Prostate gland (tissue), 2 donors: ENCODE measurements around the gene SULT1C3. TPM values are rescaled to one million over a fixed set of nuclear protein-coding genes. Genes with fewer than 3 reads are reported as not detected.

ENCODE experiments used
- DNase-seq: peaks from one replicate; pipeline ENCODE4 v3.0.0-alpha.2; 2019; ENCODE audit warnings: low spot score
- H3K27ac ChIP-seq, 2 donors: fragments of 200-600 bp; sonication (generic); 2 replicates each; pipeline ENCODE4 v1.5.1; 2017 to 2019
- H3K27me3 ChIP-seq: fragments of 200-600 bp; sonication (generic); replicated peaks from 2 replicates; pipeline ENCODE4 v1.5.1; 2019; ENCODE audit not compliant: insufficient read depth
- H3K36me3 ChIP-seq, 2 donors: fragments of 200-600 bp; sonication (generic); 1 replicate in 1 of 2; 2 replicates in 1 of 2; pipeline versions ENCODE4 v1.5.1 to v1.8.1; 2017 to 2019
- H3K4me1 ChIP-seq: fragments of 200-600 bp; sonication (generic); replicated peaks from 2 replicates; pipeline ENCODE4 v1.5.1; 2019
- H3K4me3 ChIP-seq, 2 donors: fragments of 200-600 bp; sonication (generic); 2 replicates each; pipeline ENCODE4 v1.5.1; 2017 to 2019
- H3K9me3 ChIP-seq: fragments of 200-600 bp; sonication (generic); 2 replicates; pipeline ENCODE4 v1.5.1; 2017
- POLR2A ChIP-seq: fragments of 450-650 bp; IDR thresholded peaks from one replicate; pipeline ENCODE4 v1.6.1; 2016; ENCODE audit warnings: antibody characterized with exemption, mild to moderate bottlenecking
- POLR2AphosphoS5 ChIP-seq: sonication (generic); formaldehyde crosslinking; IDR thresholded peaks from one replicate; pipeline ENCODE4 v1.6.1; 2017; ENCODE audit warnings: antibody characterized with exemption
- WGBS: methylation state at CpG from one replicate; pipeline ENCODE4 v1.1.5; 2018; 5-methylcytosine and 5-hydroxymethylcytosine counted together
- intact Hi-C: fragments of 100-400 bp; cut with DNase I; formaldehyde crosslinking; loops from one replicate; pipeline ENCODE4 v1.14.2; 2022
- total RNA-seq, 2 donors: library from RNA; depleted of rRNA; stranded (reverse); fragments of >200 nt; gene quantifications; one replicate each; pipeline ENCODE4 v1.1.0, GENCODE V29; 2016
- TF ChIP-seq, protein P1 (sequence below), 4 experiments: fragments of 200-600 bp in 2 of 4; fragments of 450-650 bp in 2 of 4; sonication (generic) in 2 of 4; IDR thresholded peaks; 1 replicate in 3 of 4; 2 replicates in 1 of 4; pipeline ENCODE4 v1.5.1; 2016 to 2019; ENCODE audit warnings: antibody characterized with exemption in 4 of 4, mild to moderate bottlenecking in 2 of 4, moderate library complexity in 2 of 4

Gene SULT1C3
- total RNA-seq, 2 donors from 2014 or later: not detected

DNA sequence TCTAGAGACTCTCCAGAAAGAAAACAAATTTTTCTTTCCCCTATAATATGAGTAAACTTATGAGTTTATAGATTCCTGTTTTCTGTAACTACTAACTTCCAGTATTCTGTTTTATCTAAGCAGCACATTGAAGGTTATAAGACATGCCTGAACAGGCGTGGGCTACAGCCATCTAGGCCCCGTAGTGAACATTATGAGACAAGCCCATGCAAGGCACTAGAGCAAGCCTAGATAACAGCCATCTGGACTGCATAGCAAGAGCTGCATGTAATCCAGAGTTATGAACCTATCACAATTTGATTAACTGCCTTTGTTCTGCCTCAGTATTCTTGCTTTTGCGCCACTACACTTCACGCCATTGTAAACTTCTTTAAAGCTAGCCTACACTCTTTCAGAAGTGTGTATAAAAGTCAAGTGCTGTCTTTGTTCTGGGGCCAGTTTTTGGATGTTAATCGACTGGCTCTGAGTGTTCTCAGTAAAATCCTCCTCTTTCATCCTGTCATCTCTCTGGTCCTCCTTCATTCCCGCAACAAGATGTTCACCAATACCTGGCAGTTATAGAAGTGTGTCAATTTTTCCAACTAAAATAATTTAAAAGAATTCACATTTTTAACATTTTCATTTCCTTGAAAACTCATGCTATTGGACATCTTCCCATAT lies 3.0 kb upstream of the SULT1C3 start:
- Histone ChIP-seq H3K4me1 (no peaks in the 10 kb centered on the region), H3K4me3 (no peak overlapping the region), H3K36me3 (no peaks in the 10 kb centered on the region), H3K27me3 (no peaks in the 10 kb centered on the region), H3K27ac (peak overlapping the region in 1 of 2 donors; percentile 28), H3K9me3 (no peaks in the 10 kb centered on the region)
- TF ChIP-seq POLR2AphosphoS5: no peak
- TF ChIP-seq POLR2A: no peak
- TF ChIP-seq, protein P1, sequence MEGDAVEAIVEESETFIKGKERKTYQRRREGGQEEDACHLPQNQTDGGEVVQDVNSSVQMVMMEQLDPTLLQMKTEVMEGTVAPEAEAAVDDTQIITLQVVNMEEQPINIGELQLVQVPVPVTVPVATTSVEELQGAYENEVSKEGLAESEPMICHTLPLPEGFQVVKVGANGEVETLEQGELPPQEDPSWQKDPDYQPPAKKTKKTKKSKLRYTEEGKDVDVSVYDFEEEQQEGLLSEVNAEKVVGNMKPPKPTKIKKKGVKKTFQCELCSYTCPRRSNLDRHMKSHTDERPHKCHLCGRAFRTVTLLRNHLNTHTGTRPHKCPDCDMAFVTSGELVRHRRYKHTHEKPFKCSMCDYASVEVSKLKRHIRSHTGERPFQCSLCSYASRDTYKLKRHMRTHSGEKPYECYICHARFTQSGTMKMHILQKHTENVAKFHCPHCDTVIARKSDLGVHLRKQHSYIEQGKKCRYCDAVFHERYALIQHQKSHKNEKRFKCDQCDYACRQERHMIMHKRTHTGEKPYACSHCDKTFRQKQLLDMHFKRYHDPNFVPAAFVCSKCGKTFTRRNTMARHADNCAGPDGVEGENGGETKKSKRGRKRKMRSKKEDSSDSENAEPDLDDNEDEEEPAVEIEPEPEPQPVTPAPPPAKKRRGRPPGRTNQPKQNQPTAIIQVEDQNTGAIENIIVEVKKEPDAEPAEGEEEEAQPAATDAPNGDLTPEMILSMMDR (IDR thresholded peaks at IDR 0.05): no peak
- intact Hi-C loops: no loop called here
- WGBS: 64% methylated on average over 6 of the region's 6 CpGs
- DNase-seq: no peak

DNA sequence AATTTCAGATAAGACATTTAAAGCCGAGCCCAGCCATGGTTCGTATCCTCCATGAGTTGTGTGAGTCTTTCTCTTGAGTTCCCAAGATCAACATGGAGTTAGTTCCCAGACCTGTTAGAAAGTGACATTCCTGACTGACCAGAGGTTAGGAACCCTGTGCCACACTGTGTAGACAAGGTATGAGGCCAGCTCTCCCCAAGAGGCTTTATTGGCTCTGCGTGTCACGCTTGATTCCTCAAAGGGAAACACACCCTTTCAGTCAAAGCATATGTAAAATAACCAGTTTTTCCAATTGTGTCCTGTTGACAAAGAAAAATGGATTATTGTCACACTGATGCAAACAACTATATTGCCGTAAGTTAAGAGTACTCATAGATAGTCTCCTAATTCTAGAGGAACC lies 1.2 kb downstream of the SULT1C3 start:
- WGBS: 90% methylated on average over 5 of the region's 5 CpGs
- intact Hi-C loops: no loop called here

DNA sequence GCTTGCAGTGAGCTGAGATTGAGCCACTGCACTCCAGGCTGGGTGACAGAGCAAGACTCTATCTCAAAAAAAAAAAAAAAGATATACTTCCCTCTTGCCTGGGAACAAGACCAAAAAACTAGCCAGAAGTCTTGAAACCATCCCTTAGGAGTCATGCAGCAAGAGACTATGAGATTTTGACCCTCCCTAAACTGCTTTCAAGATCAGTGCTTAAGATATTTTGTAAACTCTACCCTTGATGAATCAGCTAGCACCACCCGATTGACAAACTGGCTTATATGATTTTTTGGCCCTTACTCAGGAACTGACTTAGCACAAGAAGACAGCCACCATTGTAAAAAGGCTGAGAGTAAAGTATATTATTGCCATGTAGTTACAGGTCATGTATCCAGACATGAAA lies 3.8 kb downstream of the SULT1C3 start:
- no peaks in the 10 kb centered on the region for H3K27me3 ChIP-seq
- H3K27ac ChIP-seq: no peak overlapping the region
- no peaks in the 10 kb centered on the region for H3K36me3 ChIP-seq
- TF ChIP-seq POLR2AphosphoS5 (no peak), POLR2A (no peak)
- TF ChIP-seq, protein P1 (IDR thresholded peaks at IDR 0.05): no peak
- DNase-seq: no peak
- no peak overlapping the region for H3K4me3 ChIP-seq
- WGBS: 73% methylated on average over 1 of the region's 1 CpG
- H3K4me1 ChIP-seq: no peaks in the 10 kb centered on the region
- intact Hi-C loops: no loop called here
- no peaks in the 10 kb centered on the region for H3K9me3 ChIP-seq

More for the DNA sequence above, 1.2 kb downstream of the SULT1C3 start:
- no peak overlapping the region for H3K4me3 ChIP-seq
- TF ChIP-seq POLR2AphosphoS5 (no peak), POLR2A (no peak)
- TF ChIP-seq, protein P1 (IDR thresholded peaks at IDR 0.05): no peak
- H3K9me3 ChIP-seq: no peaks in the 10 kb centered on the region
- H3K36me3 ChIP-seq: no peaks in the 10 kb centered on the region
- H3K27me3 ChIP-seq: no peaks in the 10 kb centered on the region
- DNase-seq: no peak
- H3K27ac ChIP-seq: no peak overlapping the region
- no peaks in the 10 kb centered on the region for H3K4me1 ChIP-seq

DNA sequence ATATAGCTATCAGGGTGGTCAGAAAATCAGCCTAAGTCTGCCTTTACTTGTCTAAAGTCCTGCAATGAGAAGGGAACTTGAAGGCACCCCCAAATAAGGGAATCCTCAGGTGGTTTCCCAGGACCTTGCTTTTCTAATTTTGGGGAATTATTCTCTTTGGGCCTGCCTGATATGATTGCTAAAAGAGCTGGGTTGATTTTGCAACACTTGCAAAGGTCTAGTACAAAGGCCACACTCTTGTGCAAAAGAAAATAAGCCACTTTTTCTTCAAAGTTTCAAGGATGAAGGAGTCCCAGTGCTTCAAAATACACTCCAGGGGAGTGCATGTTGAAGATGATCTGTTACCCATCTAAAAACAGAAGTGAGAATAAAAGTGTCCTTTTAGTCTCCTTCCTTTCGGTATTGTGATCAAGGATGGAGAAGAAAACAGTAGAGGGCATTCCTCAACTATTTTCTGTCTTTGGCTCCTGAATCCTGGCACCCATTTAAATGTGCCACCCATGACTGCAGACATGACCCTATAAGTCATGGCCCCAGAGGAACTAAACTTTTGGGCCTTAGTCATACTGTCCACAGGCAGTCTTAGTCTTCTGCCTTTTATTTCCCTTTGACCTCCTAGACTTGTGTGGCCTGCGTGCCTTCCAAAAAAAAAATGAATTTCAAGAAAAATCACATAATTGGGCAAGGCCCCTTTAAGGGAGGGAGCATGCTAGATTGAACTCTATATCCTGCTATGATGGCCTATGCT lies 5.1 kb downstream of the SULT1C3 start:
- Histone ChIP-seq H3K36me3 (no peaks in the 10 kb centered on the region), H3K4me3 (no peak overlapping the region), H3K9me3 (no peaks in the 10 kb centered on the region), H3K4me1 (no peaks in the 10 kb centered on the region), H3K27me3 (no peaks in the 10 kb centered on the region), H3K27ac (no peak overlapping the region)
- WGBS: 98% methylated on average over 2 of the region's 2 CpGs
- no peak for DNase-seq
- intact Hi-C loops: no loop called here
- TF ChIP-seq, protein P1 (IDR thresholded peaks at IDR 0.05): no peak
- TF ChIP-seq POLR2A (no peak), POLR2AphosphoS5 (no peak)

DNA sequence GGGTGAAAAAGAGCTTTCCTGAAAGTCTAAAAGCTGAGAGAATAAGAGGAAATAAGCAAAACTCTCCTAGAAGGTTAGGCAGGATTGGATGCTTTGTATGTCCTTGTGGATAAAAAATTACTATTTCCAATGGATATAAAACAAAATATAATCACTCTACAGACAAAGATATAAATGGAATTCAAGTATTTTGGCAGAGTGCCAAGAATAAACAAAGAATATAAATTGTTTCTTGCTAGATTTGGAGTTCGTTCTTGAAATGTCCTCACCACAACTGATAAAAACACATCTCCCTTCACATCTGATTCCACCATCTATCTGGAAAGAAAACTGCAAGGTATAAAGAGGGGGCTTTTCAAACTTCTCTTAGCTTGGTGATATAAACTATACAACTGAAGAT lies 13.3 kb downstream of the SULT1C3 start:
- no peaks in the 10 kb centered on the region for H3K27me3 ChIP-seq
- H3K27ac ChIP-seq: no peak overlapping the region
- WGBS: 3% methylated on average over 1 of the region's 1 CpG
- no peaks in the 10 kb centered on the region for H3K36me3 ChIP-seq
- no peak for DNase-seq
- no peaks in the 10 kb centered on the region for H3K9me3 ChIP-seq
- H3K4me3 ChIP-seq: no peak overlapping the region
- no peak for TF ChIP-seq POLR2AphosphoS5
- no peak for TF ChIP-seq POLR2A
- TF ChIP-seq, protein P1 (IDR thresholded peaks at IDR 0.05): no peak
- no peaks in the 10 kb centered on the region for H3K4me1 ChIP-seq
- intact Hi-C loops: no loop called here
